IMR-90 (cell line): Measurements from ENCODE around the gene REST. TPM values are rescaled to one million over a fixed set of nuclear protein-coding genes. Genes with fewer than 3 reads are reported as not detected.

Experiments used
- ATAC-seq: fragments of 200-7000 bp; cut with Tn5 transposase; 2 replicates; pipeline ENCODE4 v1.9.1; 2020; ENCODE audit warnings: low read depth, mild to moderate bottlenecking, moderate library complexity
- BruUV-seq: library from RNA; stranded (reverse); fragments of 400-500 nt; replicated peaks from 2 replicates; lab custom pipeline; 2021; lab: Mats Ljungman, UMichigan
- CTCF ChIA-PET: fragments of 300-600 bp; formaldehyde crosslinking; extraction: SDS; loops from one replicate; lab custom pipeline; 2021; ENCODE audit warnings: antibody characterized with exemption; lab: Yijun Ruan, JAX
- POLR2A ChIA-PET: fragments of 300-600 bp; sonication (Branson Sonifier 250); formaldehyde crosslinking; loops from one replicate; lab custom pipeline; 2022; ENCODE audit warnings: antibody characterized with exemption; ENCODE audit not compliant: unreplicated experiment; lab: Charles Lee
- DNase-seq: peaks from one replicate; pipeline ENCODE4 v3.0.0; 2013
- H2AFZ ChIP-seq: replicated peaks from 2 replicates; pipeline ENCODE3; 2013; ENCODE audit warnings: low read length, mild to moderate bottlenecking; ENCODE audit not compliant: poor library complexity
- H2AK5ac ChIP-seq: 2 replicates; pipeline ENCODE4 v1.6.1; 2013; ENCODE audit warnings: low read depth, low read length, inconsistent platforms
- H2AK9ac ChIP-seq: replicated peaks from 2 replicates; pipeline ENCODE3; 2013; ENCODE audit warnings: mild to moderate bottlenecking, low read depth, low read length, moderate library complexity; ENCODE audit not compliant: poor library complexity
- H2BK120ac ChIP-seq: 2 replicates; pipeline ENCODE4 v1.6.1; 2013; ENCODE audit warnings: low read depth, low read length, inconsistent platforms
- H2BK15ac ChIP-seq: 3 replicates; pipeline ENCODE4 v1.6.1; 2013; ENCODE audit warnings: low read depth, low read length, inconsistent platforms
- H2BK20ac ChIP-seq: 2 replicates; pipeline ENCODE4 v1.6.1; 2013; ENCODE audit warnings: low read depth, mild to moderate bottlenecking, inconsistent platforms, low read length, moderate library complexity
- H2BK5ac ChIP-seq: 2 replicates; pipeline ENCODE4 v1.6.1; 2013; ENCODE audit warnings: mild to moderate bottlenecking, low read depth, low read length, inconsistent platforms; ENCODE audit not compliant: poor library complexity, severe bottlenecking
- H3K14ac ChIP-seq: replicated peaks from 2 replicates; pipeline ENCODE4 v1.6.1; 2013; ENCODE audit warnings: low read depth, low read length, inconsistent platforms
- H3K18ac ChIP-seq: 2 replicates; pipeline ENCODE4 v1.6.1; 2013; ENCODE audit warnings: low read depth, low read length, control low read depth
- H3K23ac ChIP-seq: 2 replicates; pipeline ENCODE4 v1.6.1; 2013; ENCODE audit warnings: low read depth, low read length, inconsistent platforms
- H3K27ac ChIP-seq: 2 replicates; pipeline ENCODE4 v1.5.1; 2013; ENCODE audit warnings: mild to moderate bottlenecking, control low read depth, low read length; ENCODE audit not compliant: insufficient read depth
- H3K27me3 ChIP-seq: 2 replicates; pipeline ENCODE4 v1.6.1; 2013; ENCODE audit warnings: low read length; ENCODE audit not compliant: control insufficient read depth, insufficient read depth
- H3K36me3 ChIP-seq: 2 replicates; pipeline ENCODE4 v1.6.1; 2013; ENCODE audit warnings: low read length, mixed read lengths; ENCODE audit not compliant: control insufficient read depth, insufficient read depth
- H3K4ac ChIP-seq: 2 replicates; pipeline ENCODE4 v1.6.1; 2013; ENCODE audit warnings: low read depth, low read length, inconsistent platforms
- H3K4me1 ChIP-seq: 2 replicates; pipeline ENCODE4 v1.6.1; 2013; ENCODE audit warnings: low read length, mixed read lengths; ENCODE audit not compliant: control insufficient read depth, insufficient read depth
- H3K4me2 ChIP-seq: 2 replicates; pipeline ENCODE4 v1.6.1; 2013; ENCODE audit warnings: low read depth, mild to moderate bottlenecking, control low read depth, low read length, moderate library complexity
- H3K4me3 ChIP-seq: 2 replicates; pipeline ENCODE4 v1.5.1; 2013; ENCODE audit warnings: low read depth, mild to moderate bottlenecking, control low read depth, low read length, moderate library complexity; ENCODE audit not compliant: insufficient read depth
- H3K56ac ChIP-seq: 2 replicates; pipeline ENCODE4 v1.6.1; 2013; ENCODE audit warnings: low read length, inconsistent platforms; ENCODE audit not compliant: insufficient read depth; ENCODE audit errors: extremely low read depth
- H3K79me1 ChIP-seq, 2 experiments: 2 replicates each; pipeline ENCODE4 v1.6.1; 2013; ENCODE audit warnings: low read length in 2 of 2, inconsistent platforms in 1 of 2, low read depth in 1 of 2
- H3K9ac ChIP-seq: 2 replicates; pipeline ENCODE4 v1.6.1; 2013; ENCODE audit warnings: low read depth, low read length, control low read depth
- H3K9me1 ChIP-seq: 2 replicates; pipeline ENCODE4 v1.6.1; 2013; ENCODE audit warnings: low read length, inconsistent platforms; ENCODE audit not compliant: insufficient read depth
- H3K9me3 ChIP-seq: 2 replicates; pipeline ENCODE4 v1.6.1; 2013; ENCODE audit warnings: low read length; ENCODE audit not compliant: control insufficient read depth, insufficient read depth
- H4K20me1 ChIP-seq: 2 replicates; pipeline ENCODE4 v1.6.1; 2013; ENCODE audit warnings: low read length, inconsistent platforms; ENCODE audit not compliant: insufficient read depth
- H4K5ac ChIP-seq: 2 replicates; pipeline ENCODE4 v1.6.1; 2013; ENCODE audit warnings: mild to moderate bottlenecking, low read depth, low read length, control low read depth
- H4K8ac ChIP-seq, 2 experiments: 2 replicates each; pipeline ENCODE4 v1.6.1; 2013; ENCODE audit warnings: low read depth in 2 of 2, low read length in 2 of 2, control low read depth in 1 of 2, inconsistent platforms in 1 of 2
- H4K91ac ChIP-seq: 2 replicates; pipeline ENCODE4 v1.6.1; 2013; ENCODE audit warnings: low read depth, low read length, inconsistent platforms; ENCODE audit not compliant: insufficient read depth
- BHLHE40 ChIP-seq: fragments of 150-350 bp; IDR thresholded peaks from 2 replicates; pipeline ENCODE4 v1.6.1; 2016; ENCODE audit warnings: mild to moderate bottlenecking, low read depth, low read length
- CEBPB ChIP-seq: IDR thresholded peaks from 2 replicates; pipeline ENCODE4 v1.6.1; 2012; ENCODE audit warnings: low read depth, low read length, improper control_type of control experiment
- CHD1 ChIP-seq: IDR thresholded peaks from 2 replicates; pipeline ENCODE4 v1.6.1; 2012; ENCODE audit warnings: low read depth, low read length, improper control_type of control experiment
- FOS ChIP-seq: fragments of 150-350 bp; IDR thresholded peaks from 2 replicates; pipeline ENCODE4 v1.6.1; 2016; ENCODE audit warnings: low read depth, low read length
- MAFK ChIP-seq: IDR thresholded peaks from 2 replicates; pipeline ENCODE4 v1.6.1; 2012; ENCODE audit warnings: low read depth, low read length, improper control_type of control experiment
- MAZ ChIP-seq: IDR thresholded peaks from 2 replicates; pipeline ENCODE4 v1.6.1; 2012; ENCODE audit warnings: low read depth, mild to moderate bottlenecking, low read length, improper control_type of control experiment, moderate library complexity, borderline replicate concordance
- MXI1 ChIP-seq: IDR thresholded peaks from 2 replicates; pipeline ENCODE4 v1.6.1; 2012; ENCODE audit warnings: low read depth, mild to moderate bottlenecking, low read length, moderate library complexity, borderline replicate concordance
- NFE2L2 ChIP-seq: fragments of 150-350 bp; IDR thresholded peaks from 2 replicates; pipeline ENCODE4 v1.6.1; 2016; ENCODE audit warnings: low read depth, mild to moderate bottlenecking, low read length
- POLR2A ChIP-seq: IDR thresholded peaks from 2 replicates; pipeline ENCODE4 v1.6.1; 2012; ENCODE audit warnings: mild to moderate bottlenecking, low read depth, low read length
- RAD21 ChIP-seq: IDR thresholded peaks from 2 replicates; pipeline ENCODE4 v1.6.1; 2012; ENCODE audit warnings: low read length, improper control_type of control experiment
- RCOR1 ChIP-seq: IDR thresholded peaks from 2 replicates; pipeline ENCODE4 v1.6.1; 2012; ENCODE audit warnings: mild to moderate bottlenecking, low read length, improper control_type of control experiment; ENCODE audit not compliant: insufficient replicate concordance
- RFX5 ChIP-seq: IDR thresholded peaks from 2 replicates; pipeline ENCODE4 v1.8.0; 2012; ENCODE audit warnings: low read depth, mild to moderate bottlenecking, low read length, moderate library complexity
- SMC3 ChIP-seq: fragments of 150-350 bp; IDR thresholded peaks from 2 replicates; pipeline ENCODE4 v1.6.1; 2016; ENCODE audit warnings: low read depth, mild to moderate bottlenecking, antibody characterized with exemption, low read length, moderate library complexity
- WGBS, 2 experiments: methylation state at CpG; one replicate each; pipeline versions ENCODE4 v1.1.5 to v1.1.7; 2013; ENCODE audit warnings: missing lambda C conversion rate in 2 of 2; ENCODE audit not compliant: insufficient read length in 1 of 2; ENCODE audit errors: extremely low coverage in 2 of 2; 5-methylcytosine and 5-hydroxymethylcytosine counted together
- dilution Hi-C: fragments of 300-500 bp; cut with HindIII; formaldehyde crosslinking; loops from one replicate; pipeline ENCODE4 v1.14.3; 2018; ENCODE audit warnings: low sequenced_read_pairs; ENCODE audit not compliant: unreplicated experiment
- in situ Hi-C: fragments of 300-500 bp; cut with MboI; formaldehyde crosslinking; loops from 3 replicates; pipeline ENCODE4 v1.14.3; 2019; ENCODE audit warnings: low sequenced_read_pairs, inconsistent platforms, mixed read lengths
- intact Hi-C: fragments of 100-400 bp; cut with micrococcal nuclease; formaldehyde crosslinking; loops from 2 replicates; pipeline ENCODE4 v1.10.0; 2022
- polyA plus RNA-seq, 3 experiments: library from polyadenylated mRNA; depleted of rRNA; stranded (reverse); fragments of >200 nt; gene quantifications; 2 replicates each; pipeline ENCODE4 v1.2.3, GENCODE V29; 2012; ENCODE audit warnings: low replicate concordance in 1 of 3
- total RNA-seq: library from RNA; depleted of rRNA; stranded (reverse); fragments of >200 nt; gene quantifications from 2 replicates; pipeline ENCODE4 v1.2.3, GENCODE V29; 2012
- TF ChIP-seq, protein P1 (sequence below): conservative IDR thresholded peaks from 2 replicates; pipeline ENCODE4 v1.5.1; 2012; ENCODE audit warnings: mild to moderate bottlenecking, low read depth, low read length, improper control_type of control experiment
- TF ChIP-seq, protein P2 (sequence below): fragments of 150-350 bp; IDR thresholded peaks from 2 replicates; pipeline ENCODE4 v1.6.1; 2017; ENCODE audit warnings: mild to moderate bottlenecking, antibody characterized with exemption, low read length, low read depth
- TF ChIP-seq, protein P3 (sequence below): fragments of 150-350 bp; IDR thresholded peaks from 2 replicates; pipeline ENCODE4 v1.6.1; 2016; ENCODE audit warnings: low read depth, mild to moderate bottlenecking, low read length, moderate library complexity, borderline replicate concordance

Gene REST
- total and polyA plus RNA-seq, 2 of the 4 experiments (the other 2 are of a cell fraction): 10.0 to 66.9 TPM

DNA sequence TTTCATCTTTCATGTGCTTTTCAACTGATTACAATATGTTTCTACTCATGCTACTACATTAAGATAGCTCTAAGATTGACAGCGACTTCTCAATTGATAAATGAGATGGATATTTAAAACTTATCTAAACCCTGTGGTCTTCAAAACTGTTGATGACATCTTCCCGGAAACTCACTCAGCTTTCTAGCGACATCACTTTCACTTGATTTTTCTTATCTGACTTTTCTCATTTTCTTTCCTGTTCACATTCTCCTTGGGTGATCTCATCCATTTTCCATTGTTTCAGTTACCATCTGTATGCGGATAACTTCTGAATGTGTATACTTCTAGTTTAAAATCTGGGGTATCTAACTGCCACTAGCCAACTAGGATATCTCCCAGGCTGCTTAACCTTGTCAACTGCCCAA lies 74.1 kb downstream of the REST start:
- no peak overlapping the region for H3K56ac ChIP-seq
- ATAC-seq (no peak), DNase-seq (peak; percentile 69)
- H2BK15ac ChIP-seq: no peak overlapping the region
- no peaks in the 10 kb centered on the region for H3K27me3 ChIP-seq
- H3K27ac ChIP-seq: no peak overlapping the region
- H3K4me1 ChIP-seq: no peaks in the 10 kb centered on the region
- no peak overlapping the region for H2AFZ ChIP-seq
- dilution Hi-C loops (no loop called here), intact Hi-C loops (no loop called here), in situ Hi-C loops (no loop called here)
- BruUV-seq: no TSS peak
- H4K91ac ChIP-seq: no peak overlapping the region
- H3K79me1 ChIP-seq: peaks cover 9 to 30% of the 10 kb centered on the region in 2 experiments
- peak overlapping the region; percentile 27 for H2BK5ac ChIP-seq
- H2AK9ac ChIP-seq: no peak overlapping the region
- H2BK20ac ChIP-seq: no peak overlapping the region
- no peak overlapping the region for H4K5ac ChIP-seq
- H3K9me1 ChIP-seq: peaks cover 4% of the 10 kb centered on the region
- POLR2A ChIA-PET: no interaction called here
- WGBS, 2 experiments: no CpG with 5 or more reads among the region's 4 CpGs
- H3K4me2 ChIP-seq: peak overlapping the region; percentile 53
- no peak overlapping the region for H2BK120ac ChIP-seq
- H3K9me3 ChIP-seq: no peaks in the 10 kb centered on the region
- no peak overlapping the region for H3K18ac ChIP-seq
- peak overlapping the region; percentile 83 for H3K23ac ChIP-seq
- no peak for TF ChIP-seq BHLHE40
- TF ChIP-seq MAFK: no peak
- TF ChIP-seq RAD21: no peak
- TF ChIP-seq RCOR1: no peak
- TF ChIP-seq, protein P1, sequence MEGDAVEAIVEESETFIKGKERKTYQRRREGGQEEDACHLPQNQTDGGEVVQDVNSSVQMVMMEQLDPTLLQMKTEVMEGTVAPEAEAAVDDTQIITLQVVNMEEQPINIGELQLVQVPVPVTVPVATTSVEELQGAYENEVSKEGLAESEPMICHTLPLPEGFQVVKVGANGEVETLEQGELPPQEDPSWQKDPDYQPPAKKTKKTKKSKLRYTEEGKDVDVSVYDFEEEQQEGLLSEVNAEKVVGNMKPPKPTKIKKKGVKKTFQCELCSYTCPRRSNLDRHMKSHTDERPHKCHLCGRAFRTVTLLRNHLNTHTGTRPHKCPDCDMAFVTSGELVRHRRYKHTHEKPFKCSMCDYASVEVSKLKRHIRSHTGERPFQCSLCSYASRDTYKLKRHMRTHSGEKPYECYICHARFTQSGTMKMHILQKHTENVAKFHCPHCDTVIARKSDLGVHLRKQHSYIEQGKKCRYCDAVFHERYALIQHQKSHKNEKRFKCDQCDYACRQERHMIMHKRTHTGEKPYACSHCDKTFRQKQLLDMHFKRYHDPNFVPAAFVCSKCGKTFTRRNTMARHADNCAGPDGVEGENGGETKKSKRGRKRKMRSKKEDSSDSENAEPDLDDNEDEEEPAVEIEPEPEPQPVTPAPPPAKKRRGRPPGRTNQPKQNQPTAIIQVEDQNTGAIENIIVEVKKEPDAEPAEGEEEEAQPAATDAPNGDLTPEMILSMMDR: no peak
- TF ChIP-seq MAZ: no peak
- TF ChIP-seq, protein P2, sequence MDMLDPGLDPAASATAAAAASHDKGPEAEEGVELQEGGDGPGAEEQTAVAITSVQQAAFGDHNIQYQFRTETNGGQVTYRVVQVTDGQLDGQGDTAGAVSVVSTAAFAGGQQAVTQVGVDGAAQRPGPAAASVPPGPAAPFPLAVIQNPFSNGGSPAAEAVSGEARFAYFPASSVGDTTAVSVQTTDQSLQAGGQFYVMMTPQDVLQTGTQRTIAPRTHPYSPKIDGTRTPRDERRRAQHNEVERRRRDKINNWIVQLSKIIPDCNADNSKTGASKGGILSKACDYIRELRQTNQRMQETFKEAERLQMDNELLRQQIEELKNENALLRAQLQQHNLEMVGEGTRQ: no peak
- no peak for TF ChIP-seq NFE2L2
- TF ChIP-seq CEBPB: no peak
- no peak for TF ChIP-seq RFX5
- TF ChIP-seq FOS: no peak
- TF ChIP-seq, protein P3, sequence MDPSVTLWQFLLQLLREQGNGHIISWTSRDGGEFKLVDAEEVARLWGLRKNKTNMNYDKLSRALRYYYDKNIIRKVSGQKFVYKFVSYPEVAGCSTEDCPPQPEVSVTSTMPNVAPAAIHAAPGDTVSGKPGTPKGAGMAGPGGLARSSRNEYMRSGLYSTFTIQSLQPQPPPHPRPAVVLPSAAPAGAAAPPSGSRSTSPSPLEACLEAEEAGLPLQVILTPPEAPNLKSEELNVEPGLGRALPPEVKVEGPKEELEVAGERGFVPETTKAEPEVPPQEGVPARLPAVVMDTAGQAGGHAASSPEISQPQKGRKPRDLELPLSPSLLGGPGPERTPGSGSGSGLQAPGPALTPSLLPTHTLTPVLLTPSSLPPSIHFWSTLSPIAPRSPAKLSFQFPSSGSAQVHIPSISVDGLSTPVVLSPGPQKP: no peak
- no peak for TF ChIP-seq CHD1
- no peak for TF ChIP-seq SMC3
- no peak for TF ChIP-seq MXI1
- TF ChIP-seq POLR2A: no peak
- H3K36me3 ChIP-seq: peaks cover 10% of the 10 kb centered on the region
- H4K20me1 ChIP-seq: peaks cover 65% of the 10 kb centered on the region
- peak overlapping the region in 1 of 2 experiments; percentile 43; a peak in 1 of 4 replicates for H4K8ac ChIP-seq
- no peak overlapping the region for H3K14ac ChIP-seq
- H3K9ac ChIP-seq: no peak overlapping the region
- no peak overlapping the region for H3K4me3 ChIP-seq
- CTCF ChIA-PET: no interaction called here
- H2AK5ac ChIP-seq: no peak overlapping the region
- no peak overlapping the region for H3K4ac ChIP-seq
